K562 (cell line): ENCODE data around the gene STING1. TPM values are rescaled to one million over a fixed set of nuclear protein-coding genes. Genes with fewer than 3 reads are reported as not detected.

ENCODE experiments used
- DNMT1 ChIP-seq: fragments of 450-650 bp; IDR thresholded peaks from 2 replicates; pipeline ENCODE4 v1.6.1; 2016; ENCODE audit warnings: antibody characterized with exemption, mild to moderate bottlenecking
- MXD1 ChIP-seq: fragments of 250-450 bp; sonication (Bioruptor Pico); IDR thresholded peaks from 2 replicates; pipeline ENCODE4 v1.8.0; 2021; ENCODE audit warnings: borderline replicate concordance, mild to moderate bottlenecking, moderate library complexity; ENCODE audit not compliant: poor library complexity, severe bottlenecking
- RREB1 ChIP-seq: fragments of 250-450 bp; sonication (Bioruptor Pico); IDR thresholded peaks from 2 replicates; pipeline ENCODE4 v1.4.0; 2020
- SMARCA4 ChIP-seq: fragments of 450-650 bp; IDR thresholded peaks from 2 replicates; pipeline ENCODE4 v1.6.1; 2016
- polyA plus RNA-seq, 8 experiments: library from polyadenylated mRNA; depleted of rRNA in 4 of 8; stranded (reverse) in 5 of 8; unstranded in 3 of 8; fragments of >200 nt; fragmentation: Nextera tagmentation in 2 of 8; fragmentation: Illumina TruSeq in 1 of 8; extraction: Ambion mirVana in 2 of 8; extraction: Trizol in 1 of 8; gene quantifications; 2 replicates each; pipeline versions ENCODE4 v1.2.1 to v1.2.3, GENCODE V29; 2011 to 2014; ENCODE audit warnings: inconsistent platforms in 1 of 8, missing spikeins in 1 of 8
- total RNA-seq, 7 experiments: library from RNA; depleted of rRNA in 6 of 7; stranded (reverse); fragments of >200 nt in 6 of 7; fragmentation: Illumina TruSeq in 2 of 7; extraction: Trizol in 2 of 7; gene quantifications; 2 replicates each; pipeline versions ENCODE4 v1.2.1 to v1.2.3, GENCODE V29; 2011 to 2021; ENCODE audit warnings: low replicate concordance in 1 of 7

Gene STING1
- total and polyA plus RNA-seq, 9 of the 15 experiments (the other 6 are each of a cell fraction or from before 2014, with no cell fraction given): 20.8 to 69.1 (median 44.7) TPM

DNA sequence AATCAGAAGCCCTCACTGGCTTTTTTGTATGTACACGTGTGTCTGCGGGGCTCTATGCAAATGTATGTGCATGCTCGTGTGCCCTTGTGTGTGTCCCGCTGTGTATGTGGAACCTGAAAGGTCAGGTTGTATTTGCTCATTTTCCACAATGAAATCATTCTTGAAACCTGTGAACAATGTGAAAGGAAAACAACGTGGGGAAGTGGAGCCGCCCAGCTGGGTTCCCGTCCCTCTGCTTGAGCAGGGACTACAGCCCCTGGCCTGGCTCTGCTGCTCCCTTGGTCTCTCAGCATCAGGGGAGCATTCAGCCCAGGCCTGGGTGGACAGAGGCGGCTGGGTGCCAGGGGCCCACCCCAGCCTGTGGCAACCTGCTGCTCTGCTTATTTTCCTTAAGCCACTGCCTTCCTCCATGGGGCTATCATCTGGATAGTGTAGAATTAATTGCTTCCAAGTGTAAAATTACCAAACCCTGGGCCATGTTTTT, 23.1 kb downstream of the STING1 start (continued):
- TF ChIP-seq RREB1 (CRISPR knock-in tag) (no peak), MXD1 (CRISPR knock-in tag) (no peak), SMARCA4 (no peak), DNMT1 (no peak)
